B cell (primary cell): ENCODE results near the gene ADK. TPM values are rescaled to one million over a fixed set of nuclear protein-coding genes. Genes with fewer than 3 reads are reported as not detected.

Source experiments
- ATAC-seq: fragments of 200-7000 bp; cut with Tn5 transposase; one replicate; pipeline ENCODE4 v1.10.0; 2021; ENCODE audit warnings: low read depth, mild to moderate bottlenecking, moderate number of reproducible peaks, moderate library complexity
- CTCF ChIA-PET: fragments of 350-600 bp; sonication (Branson Sonifier 250); formaldehyde crosslinking; loops from one replicate; lab custom pipeline; 2021; ENCODE audit warnings: antibody characterized with exemption, inconsistent platforms; lab: Charles Lee
- POLR2A ChIA-PET: fragments of 350-600 bp; sonication (Branson Sonifier 250); formaldehyde crosslinking; loops from one replicate; lab custom pipeline; 2021; ENCODE audit warnings: antibody characterized with exemption; lab: Charles Lee
- DNase-seq: peaks from one replicate; pipeline ENCODE4 v3.0.0; 2013
- H2AFZ ChIP-seq: 2 replicates; pipeline ENCODE4 v1.6.1; 2012; ENCODE audit warnings: mild to moderate bottlenecking, low read depth, low read length; ENCODE audit not compliant: insufficient read depth, poor library complexity, severe bottlenecking
- H3K27ac ChIP-seq, 2 donors: 1 replicate in 1 of 2; 2 replicates in 1 of 2; pipeline ENCODE4 v1.5.1; 2012 to 2013; ENCODE audit warnings: low read length in 2 of 2, mild to moderate bottlenecking in 2 of 2, moderate library complexity in 1 of 2
- H3K27me3 ChIP-seq, 4 experiments: fragments of 200-600 bp in 1 of 4; sonication (generic) in 1 of 4; replicated peaks in 1 of 4; 1 replicate in 2 of 4; 2 replicates in 2 of 4; pipeline versions ENCODE4 v1.6.1 to v1.7.0; 2013 to 2016; ENCODE audit warnings: low read length in 3 of 4, mild to moderate bottlenecking in 2 of 4, mixed read lengths in 1 of 4, moderate library complexity in 1 of 4; ENCODE audit not compliant: insufficient read depth in 4 of 4, control insufficient read depth in 3 of 4; ENCODE audit errors: control extremely low read depth in 1 of 4
- H3K36me3 ChIP-seq, 2 experiments: replicated peaks in 1 of 2; 1 replicate in 1 of 2; 2 replicates in 1 of 2; pipeline versions ENCODE4 v1.6.1 to v1.7.1; 2013; ENCODE audit warnings: low read length in 1 of 2; ENCODE audit not compliant: insufficient read depth in 2 of 2, control insufficient read depth in 1 of 2; ENCODE audit errors: control extremely low read depth in 1 of 2, extremely low read depth in 1 of 2
- H3K4me1 ChIP-seq, 2 donors: fragments of 200-600 bp in 1 of 2; sonication (generic) in 1 of 2; 1 replicate in 1 of 2; 2 replicates in 1 of 2; pipeline versions ENCODE4 v1.5.1 to v1.6.1; 2013 to 2017; ENCODE audit warnings: low read length in 2 of 2; ENCODE audit not compliant: control insufficient read depth in 2 of 2, insufficient read depth in 2 of 2
- H3K4me2 ChIP-seq: replicated peaks from 2 replicates; pipeline ENCODE3; 2012; ENCODE audit warnings: mild to moderate bottlenecking, low read depth, low read length; ENCODE audit not compliant: poor library complexity, severe bottlenecking
- H3K4me3 ChIP-seq, 5 experiments: fragments of 200-600 bp in 1 of 5; sonication (generic) in 1 of 5; 1 replicate in 3 of 5; 2 replicates in 2 of 5; pipeline versions ENCODE4 v1.5.1 to v1.7.0; 2011 to 2016; ENCODE audit warnings: low read length in 4 of 5, mild to moderate bottlenecking in 4 of 5, low read depth in 2 of 5, control low read depth in 1 of 5, moderate library complexity in 1 of 5; ENCODE audit not compliant: insufficient read depth in 1 of 5; ENCODE audit errors: control extremely low read depth in 1 of 5, extremely low read depth in 1 of 5
- H3K79me2 ChIP-seq: fragments of 200-600 bp; sonication (generic); one replicate; pipeline ENCODE4 v1.6.0; 2016; ENCODE audit warnings: low read length; ENCODE audit not compliant: control insufficient read depth, insufficient read depth
- H3K9ac ChIP-seq: fragments of 200-600 bp; sonication (generic); 2 replicates; pipeline ENCODE4 v1.6.1; 2017; ENCODE audit warnings: mild to moderate bottlenecking, low read length, moderate library complexity
- H3K9me3 ChIP-seq, 3 donors: one replicate each; pipeline versions ENCODE4 v1.6.1 to v1.7.1; 2013; ENCODE audit warnings: low read length in 2 of 3; ENCODE audit not compliant: control insufficient read depth in 2 of 3, insufficient read depth in 1 of 3; ENCODE audit errors: control extremely low read depth in 1 of 3
- H4K20me1 ChIP-seq: 2 replicates; pipeline ENCODE4 v1.6.0; 2012; ENCODE audit warnings: mild to moderate bottlenecking, low read length; ENCODE audit not compliant: insufficient read depth, control insufficient read depth, poor library complexity, severe bottlenecking
- H3K27ac Mint-ChIP-seq: one replicate; pipeline ENCODE4 v1.8.0; 2021; ENCODE audit warnings: mixed read lengths
- H3K27me3 Mint-ChIP-seq: one replicate; pipeline ENCODE4 v1.8.0; 2021; ENCODE audit warnings: mixed read lengths
- H3K4me1 Mint-ChIP-seq: one replicate; pipeline ENCODE4 v1.8.0; 2021; ENCODE audit warnings: mixed read lengths
- H3K4me3 Mint-ChIP-seq: one replicate; pipeline ENCODE4 v1.8.0; 2021; ENCODE audit warnings: mixed read lengths
- H3K9me3 Mint-ChIP-seq: one replicate; pipeline ENCODE4 v1.8.0; 2022; ENCODE audit warnings: mixed read lengths; ENCODE audit not compliant: insufficient read depth
- EZH2 ChIP-seq: IDR thresholded peaks from 2 replicates; pipeline ENCODE4 v1.6.1; 2012; ENCODE audit warnings: borderline replicate concordance, low read depth, mild to moderate bottlenecking, moderate library complexity, low read length; ENCODE audit not compliant: insufficient read depth, poor library complexity, severe bottlenecking
- WGBS: methylation state at CpG from one replicate; pipeline ENCODE4 v1.1.5; 2013; ENCODE audit warnings: missing lambda C conversion rate; ENCODE audit not compliant: insufficient coverage; 5-methylcytosine and 5-hydroxymethylcytosine counted together
- intact Hi-C: fragments of 100-400 bp; cut with micrococcal nuclease; formaldehyde crosslinking; loops from one replicate; pipeline ENCODE4 v1.10.0; 2022
- polyA plus RNA-seq: library from polyadenylated mRNA; depleted of rRNA; stranded (reverse); fragments of >200 nt; gene quantifications from 2 replicates; pipeline ENCODE4 v1.2.3, GENCODE V29; 2012
- total RNA-seq, 2 donors: library from RNA; stranded (reverse); fragments of 120-200 nt in 1 of 2; gene quantifications; 1 replicate in 1 of 2; 2 replicates in 1 of 2; pipeline versions ENCODE4 v1.2.3 to v1.2.4, GENCODE V29; 2013 to 2022
- TF ChIP-seq, protein P1 (sequence below): fragments of 200-600 bp; IDR thresholded peaks from one replicate; pipeline ENCODE4 v1.8.0; 2022; ENCODE audit warnings: antibody characterized with exemption, mild to moderate bottlenecking

Gene ADK
- total and polyA plus RNA-seq, 2 donors (not counting 1 experiment from before 2014, with no cell fraction given) = 37.2 to 52.6 TPM

DNA sequence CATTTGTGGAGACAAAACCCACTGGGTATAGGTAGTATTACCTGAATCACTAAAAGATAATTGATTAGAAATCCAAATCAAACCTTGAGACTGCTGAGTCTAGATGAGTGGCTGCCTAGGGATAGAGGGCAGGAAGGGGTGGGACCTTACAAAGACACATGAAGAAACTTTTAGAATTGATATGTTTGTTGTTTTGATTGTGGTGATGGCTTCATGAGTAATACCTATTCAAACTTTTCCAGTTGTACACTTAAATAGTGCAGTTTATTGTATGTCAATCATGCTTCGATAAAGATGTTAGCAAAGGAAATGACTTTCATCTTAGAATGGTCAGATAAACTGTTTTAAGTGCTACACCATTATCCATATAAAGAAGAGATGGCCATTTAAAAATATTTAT is 486.7 kb downstream of the ADK start:
- H3K9ac ChIP-seq = no peak overlapping the region
- H3K4me1 ChIP-seq = no peaks in the 10 kb centered on the region
- no peak overlapping the region for H3K27ac Mint-ChIP-seq
- no CpG with 5 or more reads among the region's 1 CpG for WGBS
- ATAC-seq = no peak
- H3K4me2 ChIP-seq = no peak overlapping the region
- H3K9me3 Mint-ChIP-seq = peaks cover 10% of the 10 kb centered on the region
- no peak overlapping the region for H3K4me3 ChIP-seq
- DNase-seq = no peak
- no peaks in the 10 kb centered on the region for H3K79me2 ChIP-seq
- peaks cover 0 to 15% of the 10 kb centered on the region in 2 experiments for H3K36me3 ChIP-seq
- intact Hi-C loops = no loop called here
- H4K20me1 ChIP-seq = no peaks in the 10 kb centered on the region
- TF ChIP-seq, protein P1, sequence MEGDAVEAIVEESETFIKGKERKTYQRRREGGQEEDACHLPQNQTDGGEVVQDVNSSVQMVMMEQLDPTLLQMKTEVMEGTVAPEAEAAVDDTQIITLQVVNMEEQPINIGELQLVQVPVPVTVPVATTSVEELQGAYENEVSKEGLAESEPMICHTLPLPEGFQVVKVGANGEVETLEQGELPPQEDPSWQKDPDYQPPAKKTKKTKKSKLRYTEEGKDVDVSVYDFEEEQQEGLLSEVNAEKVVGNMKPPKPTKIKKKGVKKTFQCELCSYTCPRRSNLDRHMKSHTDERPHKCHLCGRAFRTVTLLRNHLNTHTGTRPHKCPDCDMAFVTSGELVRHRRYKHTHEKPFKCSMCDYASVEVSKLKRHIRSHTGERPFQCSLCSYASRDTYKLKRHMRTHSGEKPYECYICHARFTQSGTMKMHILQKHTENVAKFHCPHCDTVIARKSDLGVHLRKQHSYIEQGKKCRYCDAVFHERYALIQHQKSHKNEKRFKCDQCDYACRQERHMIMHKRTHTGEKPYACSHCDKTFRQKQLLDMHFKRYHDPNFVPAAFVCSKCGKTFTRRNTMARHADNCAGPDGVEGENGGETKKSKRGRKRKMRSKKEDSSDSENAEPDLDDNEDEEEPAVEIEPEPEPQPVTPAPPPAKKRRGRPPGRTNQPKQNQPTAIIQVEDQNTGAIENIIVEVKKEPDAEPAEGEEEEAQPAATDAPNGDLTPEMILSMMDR = no peak
- no peak for TF ChIP-seq EZH2
- no peak overlapping the region for H3K4me3 Mint-ChIP-seq
- H3K4me1 Mint-ChIP-seq = peaks cover 13% of the 10 kb centered on the region
- no peak overlapping the region for H2AFZ ChIP-seq
- peaks cover 2 to 17% (median 14%) of the 10 kb centered on the region in 3 donors for H3K9me3 ChIP-seq
- CTCF ChIA-PET = interaction anchor here (0.7 kb wide), 1 partner anchor 519 kb away, joined by 3 read pairs; no protein-coding TSS in a partner anchor
- H3K27ac ChIP-seq = no peak overlapping the region
- H3K27me3 Mint-ChIP-seq = no peaks in the 10 kb centered on the region
- H3K27me3 ChIP-seq = no peaks in the 10 kb centered on the region
- POLR2A ChIA-PET = interaction anchor here (0.6 kb wide), 1 partner anchor 187 kb away, joined by 10 read pairs; no protein-coding TSS in a partner anchor

DNA sequence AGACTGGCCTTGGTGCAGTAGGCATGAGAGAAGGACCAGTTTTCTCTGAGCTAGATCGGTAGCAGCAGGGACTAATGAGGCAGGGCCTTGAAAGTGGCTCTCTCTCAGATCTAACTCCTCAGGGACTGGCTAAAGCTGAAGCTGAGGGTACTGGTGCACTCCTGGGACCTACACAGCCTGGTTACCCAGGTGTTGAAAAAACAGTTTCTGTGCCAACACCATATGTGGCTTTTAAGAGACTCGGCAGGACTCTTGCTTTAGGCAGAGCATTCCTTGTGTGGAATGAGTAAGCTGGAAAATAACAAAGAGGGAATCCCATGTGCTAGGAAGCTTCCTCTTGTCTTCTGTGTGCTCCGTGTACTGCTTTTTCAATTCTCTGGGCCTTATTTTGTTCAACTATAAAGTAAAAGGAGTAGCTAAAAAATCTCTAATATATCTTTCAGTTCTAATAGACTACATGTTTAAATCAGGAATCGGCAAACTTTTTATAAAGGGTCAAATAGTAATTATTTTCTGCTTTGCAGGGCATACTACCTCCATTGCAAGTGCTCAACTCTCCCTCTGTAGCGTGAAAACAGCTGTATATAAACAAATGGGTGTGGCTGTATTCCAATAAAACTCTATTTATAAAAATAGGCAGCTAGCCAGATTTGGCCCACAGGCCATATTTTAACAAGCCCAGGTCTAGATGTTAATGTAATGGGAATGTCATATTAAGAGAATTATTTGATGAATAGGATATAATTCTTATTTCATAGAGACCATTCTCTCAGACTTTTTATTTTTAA is 489.3 kb downstream of the ADK start:
- Mint-ChIP-seq H3K27me3 (no peaks in the 10 kb centered on the region), H3K4me3 (no peak overlapping the region), H3K9me3 (peaks cover 2% of the 10 kb centered on the region), H3K4me1 (peaks cover 13% of the 10 kb centered on the region), H3K27ac (peak overlapping the region; percentile 69)
- WGBS = 11% methylated on average over 1 of the region's 5 CpGs
- no peak overlapping the region for H3K9ac ChIP-seq
- intact Hi-C loops = no loop called here
- TF ChIP-seq, protein P1 = no peak
- no peaks in the 10 kb centered on the region for H3K27me3 ChIP-seq
- ChIA-PET POLR2A (no interaction called here), CTCF (interaction anchor here (0.6 kb wide), 1 partner anchor 354 kb away, joined by 3 read pairs; no protein-coding TSS in a partner anchor)
- no peaks in the 10 kb centered on the region for H4K20me1 ChIP-seq
- H3K9me3 ChIP-seq = peaks cover 0 to 6% (median 3%) of the 10 kb centered on the region in 3 donors
- H3K4me1 ChIP-seq = no peaks in the 10 kb centered on the region
- ATAC-seq = peak; percentile 87
- H2AFZ ChIP-seq = no peak overlapping the region
- no peak overlapping the region for H3K4me2 ChIP-seq
- H3K36me3 ChIP-seq = peaks cover 0 to 12% of the 10 kb centered on the region in 2 experiments
- H3K79me2 ChIP-seq = no peaks in the 10 kb centered on the region
- no peak overlapping the region for H3K4me3 ChIP-seq
- no peak overlapping the region for H3K27ac ChIP-seq
- peak; percentile 8 for DNase-seq
